ENCODE results near the gene RUNDC1.

Gene RUNDC1

GRCh38 chr17:43018932-43019331 lies 38.6 kb downstream of the RUNDC1 start:
- DNase-seq (ENCODE audit: low read depth, low spot score) = no peak

GRCh38 chr17:43019418-43019817 lies 39.1 kb downstream of the RUNDC1 start:
- no peak for DNase-seq (ENCODE audit: low read depth, low spot score)

GRCh38 chr17:43020030-43020621 lies 39.8 kb downstream of the RUNDC1 start:
- no peak for DNase-seq (ENCODE audit: low read depth, low spot score)

GRCh38 chr17:43020789-43021740 lies 40.7 kb downstream of the RUNDC1 start:
- peak; percentile 29 for DNase-seq (ENCODE audit: low read depth, low spot score)

GRCh38 chr17:43021741-43022512 lies 41.6 kb downstream of the RUNDC1 start, which contains the start of gene VAT1:
Gene VAT1, minus strand, starts transcription at chr17:43022385. Its CDS starts 63 bp downstream, at chr17:43022322.
- peak; percentile 47 for DNase-seq (ENCODE audit: low read depth, low spot score)

- peak; percentile 83 for DNase-seq (ENCODE audit: low read depth, low spot score)
Observed at GRCh38 chr17:43024407-43025289, 44.3 kb downstream of the RUNDC1 start, which contains the start of gene RND2. Gene RND2, plus strand, starts transcription at chr17:43025231. Its CDS starts 117 bp downstream, at chr17:43025348.

- DNase-seq (ENCODE audit: low read depth, low spot score) = no peak
Observed at GRCh38 chr17:43025290-43025657, 44.9 kb downstream of the RUNDC1 start.

GRCh38 chr17:43025766-43026537 lies 45.6 kb downstream of the RUNDC1 start:
- no peak for DNase-seq (ENCODE audit: low read depth, low spot score)

GRCh38 chr17:43026595-43026994 lies 46.2 kb downstream of the RUNDC1 start:
- no peak for DNase-seq (ENCODE audit: low read depth, low spot score)

GRCh38 chr17:43027091-43028032 lies 47.0 kb downstream of the RUNDC1 start:
- no peak for DNase-seq (ENCODE audit: low read depth, low spot score)

- no peak for DNase-seq (ENCODE audit: low read depth, low spot score)
Observed at GRCh38 chr17:43028221-43028861, 48.0 kb downstream of the RUNDC1 start.

- no peak for DNase-seq (ENCODE audit: low read depth, low spot score)
Observed at GRCh38 chr17:43030137-43030767, 49.9 kb downstream of the RUNDC1 start.

GRCh38 chr17:43031666-43032065 lies 51.3 kb downstream of the RUNDC1 start:
- no peak for DNase-seq (ENCODE audit: low read depth, low spot score)

- DNase-seq (ENCODE audit: low read depth, low spot score) = no peak
Observed at GRCh38 chr17:43033948-43034881, 53.9 kb downstream of the RUNDC1 start.

- DNase-seq (ENCODE audit: low read depth, low spot score) = no peak
Observed at GRCh38 chr17:43034894-43035293, 54.5 kb downstream of the RUNDC1 start.

- DNase-seq (ENCODE audit: low read depth, low spot score) = no peak
Observed at GRCh38 chr17:43039646-43040045, 59.3 kb downstream of the RUNDC1 start.

GRCh38 chr17:43040655-43041054 lies 60.3 kb downstream of the RUNDC1 start:
- no peak for DNase-seq (ENCODE audit: low read depth, low spot score)

All from brain pericyte (primary cell).